Gastrocnemius medialis (tissue), 4 donors: ENCODE results near the gene MMP25.

ENCODE experiments used
- POLR2A ChIP-seq, 2 donors: fragments of 450-650 bp; IDR thresholded peaks; one replicate each; pipeline ENCODE4 v1.6.1; 2017; ENCODE audit warnings: antibody characterized with exemption in 2 of 2, mild to moderate bottlenecking in 2 of 2, moderate library complexity in 2 of 2
- TF ChIP-seq, protein P1 (sequence below), 5 experiments: fragments of 450-650 bp in 3 of 5; fragments of 200-600 bp in 2 of 5; sonication (generic) in 2 of 5; IDR thresholded peaks in 4 of 5; conservative IDR thresholded peaks in 1 of 5; 1 replicate in 4 of 5; 2 replicates in 1 of 5; pipeline ENCODE4 v1.5.1; 2016 to 2019; ENCODE audit warnings: antibody characterized with exemption in 5 of 5, mild to moderate bottlenecking in 3 of 5, moderate library complexity in 3 of 5

GRCh38 chr16:3054965-3055733 is 8.8 kb downstream of the MMP25 start:
- TF ChIP-seq, protein P1, sequence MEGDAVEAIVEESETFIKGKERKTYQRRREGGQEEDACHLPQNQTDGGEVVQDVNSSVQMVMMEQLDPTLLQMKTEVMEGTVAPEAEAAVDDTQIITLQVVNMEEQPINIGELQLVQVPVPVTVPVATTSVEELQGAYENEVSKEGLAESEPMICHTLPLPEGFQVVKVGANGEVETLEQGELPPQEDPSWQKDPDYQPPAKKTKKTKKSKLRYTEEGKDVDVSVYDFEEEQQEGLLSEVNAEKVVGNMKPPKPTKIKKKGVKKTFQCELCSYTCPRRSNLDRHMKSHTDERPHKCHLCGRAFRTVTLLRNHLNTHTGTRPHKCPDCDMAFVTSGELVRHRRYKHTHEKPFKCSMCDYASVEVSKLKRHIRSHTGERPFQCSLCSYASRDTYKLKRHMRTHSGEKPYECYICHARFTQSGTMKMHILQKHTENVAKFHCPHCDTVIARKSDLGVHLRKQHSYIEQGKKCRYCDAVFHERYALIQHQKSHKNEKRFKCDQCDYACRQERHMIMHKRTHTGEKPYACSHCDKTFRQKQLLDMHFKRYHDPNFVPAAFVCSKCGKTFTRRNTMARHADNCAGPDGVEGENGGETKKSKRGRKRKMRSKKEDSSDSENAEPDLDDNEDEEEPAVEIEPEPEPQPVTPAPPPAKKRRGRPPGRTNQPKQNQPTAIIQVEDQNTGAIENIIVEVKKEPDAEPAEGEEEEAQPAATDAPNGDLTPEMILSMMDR (IDR thresholded peaks at IDR 0.05 in 4 of 5, conservative IDR thresholded peaks at IDR 0.05 in 1 of 5), result no peak
- TF ChIP-seq POLR2A (IDR thresholded peaks at IDR 0.05), result no peak
